T-cell (primary cell): Measurements from ENCODE around the gene SLC7A6OS. TPM values are rescaled to one million over a fixed set of nuclear protein-coding genes. Genes with fewer than 3 reads are reported as not detected.

Experiments
- ATAC-seq, 4 experiments: fragments of 200-7000 bp in 3 of 4; fragments of 150-1000 bp in 1 of 4; cut with Tn5 transposase; replicated peaks in 1 of 4; 1 replicate in 3 of 4; 2 replicates in 1 of 4; pipeline ENCODE4 v1.10.0; 2021; ENCODE audit warnings: moderate library complexity in 3 of 4, mild to moderate bottlenecking in 2 of 4, moderate number of reproducible peaks in 1 of 4
- CTCF ChIA-PET, 2 donors: fragments of 300-600 bp; sonication (Branson Sonifier 250); formaldehyde crosslinking; loops; one replicate each; lab custom pipeline; 2022; ENCODE audit warnings: antibody characterized with exemption in 2 of 2; lab: Charles Lee
- POLR2A ChIA-PET, 2 donors: fragments of 300-600 bp; sonication (Branson Sonifier 250); formaldehyde crosslinking; loops; one replicate each; lab custom pipeline; 2022; ENCODE audit warnings: antibody characterized with exemption in 2 of 2; lab: Charles Lee
- DNase-seq, 35 experiments: peaks; one replicate each; pipeline versions ENCODE4 v3.0.0 to v3.0.0-alpha.2; 2013 to 2023
- H3K27ac ChIP-seq: one replicate; pipeline ENCODE4 v1.5.1; 2013; ENCODE audit warnings: low read length
- H3K27me3 ChIP-seq, 2 experiments: replicated peaks in 1 of 2; 1 replicate in 1 of 2; 2 replicates in 1 of 2; pipeline versions ENCODE4 v1.6.1 to v1.7.0; 2013; ENCODE audit warnings: low read length in 1 of 2, mixed read lengths in 1 of 2; ENCODE audit not compliant: control insufficient read depth in 2 of 2, insufficient read depth in 2 of 2; ENCODE audit errors: extremely low read depth in 1 of 2
- H3K36me3 ChIP-seq, 2 donors: 1 replicate in 1 of 2; 2 replicates in 1 of 2; pipeline versions ENCODE4 v1.6.1 to v1.7.0; 2013; ENCODE audit warnings: low read length in 1 of 2; ENCODE audit not compliant: control insufficient read depth in 2 of 2, insufficient read depth in 1 of 2; ENCODE audit errors: extremely low read depth in 1 of 2
- H3K4me1 ChIP-seq, 2 experiments: 1 replicate in 1 of 2; 2 replicates in 1 of 2; pipeline versions ENCODE4 v1.6.1 to v1.7.0; 2013; ENCODE audit warnings: low read length in 2 of 2, mixed read lengths in 1 of 2; ENCODE audit not compliant: insufficient read depth in 2 of 2, control insufficient read depth in 1 of 2; ENCODE audit errors: extremely low read depth in 1 of 2
- H3K4me3 ChIP-seq, 2 donors: 1 replicate in 1 of 2; 2 replicates in 1 of 2; pipeline versions ENCODE4 v1.5.1 to v1.7.0; 2013; ENCODE audit warnings: mild to moderate bottlenecking in 2 of 2, low read length in 1 of 2, moderate library complexity in 1 of 2; ENCODE audit not compliant: control insufficient read depth in 1 of 2; ENCODE audit errors: extremely low read depth in 1 of 2
- H3K9me3 ChIP-seq: 2 replicates; pipeline ENCODE4 v1.7.0; 2013
- H3K27ac Mint-ChIP-seq, 2 donors: one replicate each; pipeline ENCODE4 v1.8.0; 2020 to 2021; ENCODE audit warnings: mild to moderate bottlenecking in 2 of 2, mixed read lengths in 2 of 2
- H3K27me3 Mint-ChIP-seq, 2 donors: one replicate each; pipeline ENCODE4 v1.8.0; 2021 to 2022; ENCODE audit warnings: mixed read lengths in 2 of 2
- H3K36me3 Mint-ChIP-seq: one replicate; pipeline ENCODE4 v1.8.0; 2021; ENCODE audit warnings: mixed read lengths
- H3K4me1 Mint-ChIP-seq, 3 donors: one replicate each; pipeline ENCODE4 v1.8.0; 2020 to 2022; ENCODE audit warnings: mixed read lengths in 3 of 3, mild to moderate bottlenecking in 1 of 3
- H3K4me3 Mint-ChIP-seq, 3 donors: one replicate each; pipeline ENCODE4 v1.8.0; 2020 to 2022; ENCODE audit warnings: mild to moderate bottlenecking in 3 of 3, mixed read lengths in 3 of 3, moderate library complexity in 3 of 3
- H3K9me3 Mint-ChIP-seq, 3 donors: one replicate each; pipeline ENCODE4 v1.8.0; 2020 to 2022; ENCODE audit warnings: mixed read lengths in 3 of 3
- WGBS: methylation state at CpG from one replicate; pipeline ENCODE4 v1.1.5; 2013; ENCODE audit warnings: missing lambda C conversion rate; ENCODE audit not compliant: insufficient coverage; 5-methylcytosine and 5-hydroxymethylcytosine counted together
- total RNA-seq, 35 experiments: library from RNA in 6 of 35; stranded (reverse) in 6 of 35; fragments of 120-200 nt in 1 of 35; gene quantifications; one replicate each; pipeline versions ENCODE4 v1.2.1 to v1.2.4 and lab custom pipeline; 2013 to 2026

The SLC7A6OS gene
- total RNA-seq, 5 donors from 2014 or later (not counting 1 experiment from before 2014, with no cell fraction given), result 42.5 to 50.3 (median 43.9) TPM

DNA sequence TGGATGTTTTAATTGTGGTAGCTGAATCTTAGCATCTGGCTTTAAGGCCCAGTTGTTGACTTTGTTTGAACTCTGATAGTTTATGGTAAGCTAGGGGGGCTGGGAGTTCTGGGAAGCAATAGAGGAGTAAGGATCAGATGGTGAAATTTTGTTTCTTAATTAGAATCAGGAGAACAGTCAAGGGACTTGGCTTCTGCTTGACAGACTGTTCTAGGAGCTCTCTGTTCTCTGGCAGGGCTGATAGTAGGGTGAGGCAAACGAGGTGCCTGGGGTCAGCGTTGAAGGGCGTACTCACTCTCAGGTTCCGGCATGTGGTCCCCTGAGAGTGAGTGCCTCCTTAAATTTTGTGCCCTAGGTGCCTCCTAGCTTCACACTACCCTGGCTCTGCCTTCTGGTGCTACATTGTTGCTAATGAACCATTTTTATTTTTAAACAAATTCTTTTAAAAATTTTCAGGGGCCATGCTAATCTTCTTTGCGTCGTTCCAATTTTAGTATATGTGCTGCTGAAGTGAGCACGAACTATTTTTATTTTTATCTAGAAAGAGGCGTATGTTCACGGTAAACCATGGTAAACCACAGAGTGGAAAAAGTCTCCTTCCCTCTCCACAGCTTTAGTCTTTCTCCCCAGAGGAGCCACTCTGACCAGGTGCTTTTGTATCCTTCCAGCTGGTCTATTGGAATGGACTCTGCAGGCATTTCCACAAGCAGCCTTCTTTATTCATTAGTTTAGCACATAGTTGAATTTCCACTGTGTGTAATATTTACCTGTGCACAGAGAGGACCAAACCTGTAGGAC is 26.7 kb downstream of the SLC7A6OS start:
- H3K4me1 Mint-ChIP-seq, result peaks cover 93 to 94% (median 94%) of the 10 kb centered on the region in 3 donors
- no peaks in the 10 kb centered on the region for H3K9me3 Mint-ChIP-seq
- Histone ChIP-seq H3K27ac (peak overlapping the region; percentile 80), H3K4me1 (peaks cover 82 to 100% of the 10 kb centered on the region in 2 experiments), H3K36me3 (peaks cover 2 to 39% of the 10 kb centered on the region in 2 donors), H3K9me3 (no peaks in the 10 kb centered on the region), H3K27me3 (no peaks in the 10 kb centered on the region), H3K4me3 (peak overlapping the region; percentile 4 to 45)
- no CpG with 5 or more reads among the region's 9 CpGs for WGBS
- H3K27ac Mint-ChIP-seq, result peak overlapping the region; percentile 94
- POLR2A ChIA-PET, result interaction anchor here in 1 of 2 donors (1.2 kb wide), 1 partner anchor 20 kb away, joined by 4 read pairs; the partner anchor contains the start of gene SLC7A6
- H3K27me3 Mint-ChIP-seq, result no peaks in the 10 kb centered on the region
- ATAC-seq, result peak in 1 of 4 experiments; percentile 18
- peak overlapping the region; percentile 38 to 72 (median 69) for H3K4me3 Mint-ChIP-seq
- peak in 1 of 35 experiments; percentile 26 for DNase-seq
- peaks cover 45% of the 10 kb centered on the region for H3K36me3 Mint-ChIP-seq
- CTCF ChIA-PET, result interaction anchor here (0.5 to 4.4 kb wide), 7 partner anchors 8 to 1184 kb away, joined by 3 to 58 read pairs (median 4); partner anchors contain the start of genes SLC7A6 (in 2 of the 2), PRMT7 (in 1 of the 2) and SLC7A6OS (in 1 of the 2)

DNA sequence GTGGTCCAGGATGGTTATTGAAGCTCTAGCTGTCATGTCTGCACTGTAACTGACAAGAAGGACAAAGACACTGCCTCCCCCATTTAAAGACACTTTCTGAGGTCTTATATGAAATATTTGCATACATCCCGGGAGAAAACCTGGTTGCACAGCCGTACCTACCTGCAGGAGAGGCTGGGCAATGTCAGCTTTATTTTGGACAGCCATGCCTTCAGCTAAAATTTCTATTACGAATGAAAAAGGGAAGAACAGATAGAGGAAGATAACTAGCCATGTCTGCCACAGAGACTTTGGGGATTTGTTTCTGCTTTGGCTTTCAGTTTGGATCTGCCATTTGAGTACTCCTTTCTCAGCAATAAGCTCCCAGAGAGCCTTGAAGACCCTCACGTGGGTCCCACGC is 27.4 kb downstream of the SLC7A6OS start:
- peaks cover 45% of the 10 kb centered on the region for H3K36me3 Mint-ChIP-seq
- no peak for ATAC-seq
- H3K9me3 Mint-ChIP-seq, result no peaks in the 10 kb centered on the region
- ChIA-PET CTCF (interaction anchor here (0.8 to 4.4 kb wide), 6 partner anchors 8 to 27 kb away, joined by 3 to 58 read pairs (median 4); partner anchors contain the start of genes SLC7A6 (in 2 of the 2), PRMT7 (in 1 of the 2) and SLC7A6OS (in 1 of the 2)), POLR2A (interaction anchor here in 1 of 2 donors (0.7 kb wide), 1 partner anchor 1683 kb away, joined by 3 read pairs; no protein-coding TSS in a partner anchor)
- Histone ChIP-seq H3K27me3 (no peaks in the 10 kb centered on the region), H3K4me3 (peak overlapping the region in 1 of 2 donors; percentile 8), H3K4me1 (peaks cover 82 to 96% of the 10 kb centered on the region in 2 experiments), H3K9me3 (no peaks in the 10 kb centered on the region), H3K36me3 (peaks cover 0 to 39% of the 10 kb centered on the region in 2 donors), H3K27ac (peak overlapping the region; percentile 80)
- H3K27ac Mint-ChIP-seq, result peak overlapping the region; percentile 94
- 50% methylated on average over 2 of the region's 5 CpGs for WGBS
- H3K4me1 Mint-ChIP-seq, result peaks cover 89 to 91% (median 89%) of the 10 kb centered on the region in 3 donors
- H3K4me3 Mint-ChIP-seq, result peak overlapping the region; percentile 38 to 72 (median 69)
- no peaks in the 10 kb centered on the region for H3K27me3 Mint-ChIP-seq
- DNase-seq, result no peak

DNA sequence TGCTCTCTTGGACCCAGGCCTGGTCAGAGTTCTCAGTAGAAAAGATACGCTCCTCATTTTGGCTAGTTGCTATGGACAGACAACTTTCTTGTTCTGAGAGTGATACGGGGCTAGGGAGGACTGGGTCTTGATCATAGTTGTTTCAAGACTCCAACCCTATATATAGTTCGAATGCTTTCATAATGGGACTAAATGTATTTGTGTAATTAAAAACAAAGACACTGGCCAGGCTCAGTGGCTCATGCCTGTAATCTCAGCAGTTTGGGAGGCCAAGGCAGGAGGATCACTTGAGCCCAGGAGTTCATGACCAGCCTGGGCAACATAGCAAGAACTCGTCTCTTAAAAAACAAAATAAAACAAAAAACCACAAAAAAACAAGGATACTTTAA is 28.7 kb downstream of the SLC7A6OS start:
- Histone ChIP-seq H3K9me3 (no peaks in the 10 kb centered on the region), H3K36me3 (peaks cover 0 to 36% of the 10 kb centered on the region in 2 donors), H3K27me3 (no peaks in the 10 kb centered on the region), H3K27ac (peak overlapping the region; percentile 40), H3K4me1 (peaks cover 72 to 94% of the 10 kb centered on the region in 2 experiments), H3K4me3 (no peak overlapping the region)
- Mint-ChIP-seq H3K27ac (peak overlapping the region; percentile 94), H3K9me3 (no peaks in the 10 kb centered on the region), H3K27me3 (no peaks in the 10 kb centered on the region), H3K36me3 (peaks cover 35% of the 10 kb centered on the region), H3K4me1 (peaks cover 76 to 78% (median 76%) of the 10 kb centered on the region in 3 donors), H3K4me3 (peak overlapping the region; percentile 2 to 69 (median 62))
- ChIA-PET POLR2A (no interaction called here), CTCF (interaction anchor here in 1 of 2 donors (0.9 to 1.2 kb wide), 2 partner anchors 21 to 37 kb away, joined by 3 to 4 read pairs; partner anchors contain the start of gene PLA2G15)
- ATAC-seq (no peak), DNase-seq (no peak)
- WGBS, result no CpG with 5 or more reads among the region's 4 CpGs

DNA sequence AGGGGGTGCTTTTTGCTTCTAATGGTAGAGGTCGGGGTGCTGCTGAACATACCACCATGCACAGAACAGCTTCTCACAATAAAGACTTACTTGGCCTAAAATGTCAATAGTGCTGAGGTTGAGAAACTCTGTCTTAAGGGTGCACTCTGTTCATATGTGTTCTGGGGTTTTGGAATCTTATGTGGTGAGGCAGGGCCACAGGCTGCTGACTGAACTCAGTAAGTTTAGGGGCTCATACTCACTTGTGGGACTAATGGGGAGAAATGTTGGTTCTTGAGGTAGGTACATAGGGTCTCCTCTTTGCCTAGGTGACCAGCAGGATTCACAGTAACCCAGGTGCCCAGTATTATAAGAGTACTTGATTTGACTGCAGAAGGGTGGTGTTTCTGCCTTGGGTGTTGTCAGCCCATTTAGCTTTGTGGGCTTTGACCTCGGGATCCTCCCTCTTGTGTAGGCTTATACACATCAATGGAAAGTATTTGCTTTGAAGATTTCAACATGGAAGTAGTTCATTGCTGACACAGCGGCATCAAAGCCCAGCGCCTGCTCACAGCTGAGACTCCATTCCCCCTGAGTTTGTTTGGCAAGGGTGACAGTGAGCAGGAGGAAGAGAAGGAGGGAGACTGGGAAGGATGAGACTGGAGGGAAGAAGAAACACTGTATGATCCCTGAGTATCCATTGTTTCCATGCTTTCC is 29.2 kb downstream of the SLC7A6OS start:
- peak overlapping the region; percentile 40 for H3K27ac ChIP-seq
- peaks cover 71 to 94% of the 10 kb centered on the region in 2 experiments for H3K4me1 ChIP-seq
- H3K27ac Mint-ChIP-seq, result peak overlapping the region; percentile 94
- ATAC-seq (peak; percentile 38 to 66 (median 58)), DNase-seq (peak in 13 of 35 experiments; percentile 12 to 58 (median 31))
- no peaks in the 10 kb centered on the region for H3K9me3 ChIP-seq
- no peaks in the 10 kb centered on the region for H3K27me3 Mint-ChIP-seq
- ChIA-PET POLR2A (interaction anchor here (0.6 to 0.7 kb wide), 2 partner anchors 19 kb away, joined by 3 to 4 read pairs; no protein-coding TSS in a partner anchor), CTCF (interaction anchor here in 1 of 2 donors (0.7 to 1.2 kb wide), 3 partner anchors 17 to 37 kb away, joined by 3 to 4 read pairs (median 3); partner anchors contain the start of genes PLA2G15 and SLC7A6)
- 50% methylated on average over 2 of the region's 4 CpGs for WGBS
- no peaks in the 10 kb centered on the region for H3K9me3 Mint-ChIP-seq
- H3K4me3 Mint-ChIP-seq, result peak overlapping the region; percentile 8 to 69 (median 62)
- H3K4me1 Mint-ChIP-seq, result peaks cover 74 to 76% (median 76%) of the 10 kb centered on the region in 3 donors
- peak overlapping the region in 1 of 2 donors; percentile 11 for H3K4me3 ChIP-seq
- peaks cover 0 to 36% of the 10 kb centered on the region in 2 donors for H3K36me3 ChIP-seq
- peaks cover 34% of the 10 kb centered on the region for H3K36me3 Mint-ChIP-seq
- H3K27me3 ChIP-seq, result no peaks in the 10 kb centered on the region

DNA sequence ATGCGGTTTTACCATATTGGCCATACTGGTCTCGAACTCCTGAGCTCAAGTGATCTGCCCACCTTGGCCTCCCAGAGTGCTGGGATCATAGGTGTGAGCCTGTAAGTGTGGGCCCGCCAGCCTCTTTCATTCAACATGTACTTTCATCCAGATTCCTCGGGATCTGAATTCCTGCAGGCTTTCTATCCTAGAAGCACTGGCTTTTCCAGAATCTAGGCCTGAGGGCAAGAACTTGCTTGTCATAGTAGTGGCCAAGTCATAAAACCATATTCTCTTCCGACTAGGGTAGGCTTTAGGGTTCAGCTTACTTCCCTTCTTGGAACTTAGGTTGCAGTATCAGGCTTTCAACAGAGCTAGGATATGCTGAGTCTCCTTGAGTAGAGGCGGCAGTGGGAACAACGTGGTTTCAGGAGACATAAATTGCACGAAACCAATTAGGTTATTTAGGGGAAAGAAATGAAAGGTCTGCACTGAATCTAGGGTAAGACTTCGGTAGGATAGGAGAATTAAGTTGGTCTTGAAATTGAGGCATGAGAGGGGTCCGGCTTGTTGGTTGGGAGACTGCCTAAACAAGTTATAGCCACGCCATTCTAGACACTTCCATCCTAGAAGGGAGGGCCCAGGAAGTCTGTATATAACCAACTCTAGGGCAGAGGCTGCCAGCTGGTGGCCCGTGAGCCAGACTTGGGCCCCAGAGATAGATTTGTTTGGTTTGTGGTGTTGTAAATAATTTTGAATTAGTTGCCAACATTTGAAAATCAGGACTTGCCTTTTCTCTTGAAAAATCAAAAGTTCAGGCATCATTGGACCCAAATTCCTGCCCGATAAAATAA is 30.8 kb downstream of the SLC7A6OS start:
- Histone ChIP-seq H3K36me3 (peaks cover 0 to 37% of the 10 kb centered on the region in 2 donors), H3K27ac (peak overlapping the region; percentile 66), H3K9me3 (no peaks in the 10 kb centered on the region), H3K4me3 (peak overlapping the region in 1 of 2 donors; percentile 32), H3K4me1 (peaks cover 70 to 94% of the 10 kb centered on the region in 2 experiments), H3K27me3 (no peaks in the 10 kb centered on the region)
- peaks cover 73 to 76% (median 74%) of the 10 kb centered on the region in 3 donors for H3K4me1 Mint-ChIP-seq
- no peaks in the 10 kb centered on the region for H3K9me3 Mint-ChIP-seq
- peaks cover 33% of the 10 kb centered on the region for H3K36me3 Mint-ChIP-seq
- CTCF ChIA-PET, result interaction anchor here (0.6 to 2.2 kb wide), 7 partner anchors 10 to 824 kb away, joined by 3 to 8 read pairs (median 3); partner anchors contain the start of gene SLC7A6 (in 1 of the 2)
- no peak for DNase-seq
- ATAC-seq, result no peak
- peak overlapping the region in 2 of 3 donors; percentile 44 to 59 for H3K4me3 Mint-ChIP-seq
- peak overlapping the region; percentile 94 to 97 for H3K27ac Mint-ChIP-seq
- 89% methylated on average over 8 of the region's 13 CpGs for WGBS
- H3K27me3 Mint-ChIP-seq, result no peaks in the 10 kb centered on the region
- POLR2A ChIA-PET, result interaction anchor here (0.6 to 1.6 kb wide), 5 partner anchors 13 to 1590 kb away, joined by 3 to 10 read pairs (median 5); partner anchors contain the start of gene SLC7A6 (in 1 of the 2)
